ENCODE data around the gene FMN1.

DNA sequence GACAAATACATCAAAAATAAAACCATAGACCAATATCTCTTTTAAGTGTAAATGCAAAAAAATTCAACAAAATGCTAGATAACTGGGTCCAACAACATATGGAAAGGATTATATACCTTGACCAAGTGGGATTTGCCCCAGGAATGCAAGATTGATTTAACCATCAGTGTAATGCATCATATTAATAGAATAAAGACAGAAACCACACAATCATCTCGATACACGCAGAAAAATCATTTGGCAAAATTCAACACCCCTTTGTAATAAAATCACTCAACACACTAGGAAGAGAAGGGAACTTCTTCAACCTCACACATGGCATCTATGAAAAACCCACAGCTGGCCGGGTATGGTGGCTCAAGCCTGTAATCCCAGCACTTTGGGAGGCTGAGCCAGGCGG, 457.2 kb downstream of the FMN1 start:
- no peak for TF ChIP-seq POLR2A (IDR thresholded peaks at IDR 0.05)
- TF ChIP-seq, protein P1, sequence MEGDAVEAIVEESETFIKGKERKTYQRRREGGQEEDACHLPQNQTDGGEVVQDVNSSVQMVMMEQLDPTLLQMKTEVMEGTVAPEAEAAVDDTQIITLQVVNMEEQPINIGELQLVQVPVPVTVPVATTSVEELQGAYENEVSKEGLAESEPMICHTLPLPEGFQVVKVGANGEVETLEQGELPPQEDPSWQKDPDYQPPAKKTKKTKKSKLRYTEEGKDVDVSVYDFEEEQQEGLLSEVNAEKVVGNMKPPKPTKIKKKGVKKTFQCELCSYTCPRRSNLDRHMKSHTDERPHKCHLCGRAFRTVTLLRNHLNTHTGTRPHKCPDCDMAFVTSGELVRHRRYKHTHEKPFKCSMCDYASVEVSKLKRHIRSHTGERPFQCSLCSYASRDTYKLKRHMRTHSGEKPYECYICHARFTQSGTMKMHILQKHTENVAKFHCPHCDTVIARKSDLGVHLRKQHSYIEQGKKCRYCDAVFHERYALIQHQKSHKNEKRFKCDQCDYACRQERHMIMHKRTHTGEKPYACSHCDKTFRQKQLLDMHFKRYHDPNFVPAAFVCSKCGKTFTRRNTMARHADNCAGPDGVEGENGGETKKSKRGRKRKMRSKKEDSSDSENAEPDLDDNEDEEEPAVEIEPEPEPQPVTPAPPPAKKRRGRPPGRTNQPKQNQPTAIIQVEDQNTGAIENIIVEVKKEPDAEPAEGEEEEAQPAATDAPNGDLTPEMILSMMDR (IDR thresholded peaks at IDR 0.05): no peak
- no peak for TF ChIP-seq EP300 (IDR thresholded peaks at IDR 0.05)
